Heart right ventricle (tissue), 16 donors: ENCODE results near the gene HAGHL. TPM values are rescaled to one million over a fixed set of nuclear protein-coding genes. Genes with fewer than 3 reads are reported as not detected.

Source experiments
- ATAC-seq, 8 donors: fragments of 200-7000 bp; cut with Tn5 transposase; one replicate each; pipeline ENCODE4 v1.9.1; 2020; ENCODE audit warnings: mild to moderate bottlenecking in 8 of 8, moderate library complexity in 8 of 8, moderate number of reproducible peaks in 1 of 8
- DNase-seq, 2 donors: peaks; one replicate each; pipeline ENCODE4 v3.0.0-alpha.2; 2020
- H3K27ac ChIP-seq, 10 donors: fragments of 200-600 bp; sonication (generic) in 2 of 10; one replicate each; pipeline versions ENCODE4 v1.5.0 to v1.8.0; 2020 to 2022; ENCODE audit warnings: mild to moderate bottlenecking in 3 of 10
- H3K27me3 ChIP-seq, 7 donors: fragments of 200-600 bp; one replicate each; pipeline ENCODE4 v1.8.0; 2021 to 2022; ENCODE audit warnings: mild to moderate bottlenecking in 2 of 7
- H3K36me3 ChIP-seq, 9 donors: fragments of 200-600 bp; sonication (generic) in 1 of 9; one replicate each; pipeline versions ENCODE4 v1.5.0 to v1.8.0; 2020 to 2022; ENCODE audit warnings: mild to moderate bottlenecking in 2 of 9
- H3K4me1 ChIP-seq, 9 donors: fragments of 200-600 bp; sonication (generic) in 1 of 9; one replicate each; pipeline versions ENCODE4 v1.5.0 to v1.8.0; 2020 to 2022; ENCODE audit warnings: mild to moderate bottlenecking in 4 of 9
- H3K4me3 ChIP-seq, 10 donors: fragments of 200-600 bp; sonication (generic) in 2 of 10; one replicate each; pipeline versions ENCODE4 v1.5.0 to v1.8.0; 2020 to 2022; ENCODE audit warnings: mild to moderate bottlenecking in 7 of 10, moderate library complexity in 2 of 10
- H3K9me3 ChIP-seq, 11 donors: fragments of 200-600 bp in 10 of 11; sonication (generic) in 2 of 11; one replicate each; pipeline versions ENCODE4 v1.5.0 to v1.8.0; 2013 to 2022; ENCODE audit warnings: mild to moderate bottlenecking in 2 of 11, control low read depth in 1 of 11, moderate library complexity in 1 of 11
- CTCF ChIP-seq, 9 donors: fragments of 200-600 bp; sonication (generic) in 2 of 9; IDR thresholded peaks; one replicate each; pipeline versions ENCODE4 v1.5.0 to v1.8.0; 2021 to 2022; ENCODE audit warnings: antibody characterized with exemption in 9 of 9, mild to moderate bottlenecking in 5 of 9, moderate library complexity in 1 of 9
- WGBS, 2 donors: extraction: QIAGEN DNeasy Blood & Tissue Kit; methylation state at CpG; one replicate each; pipeline ENCODE4 v1.1.7; 2013; ENCODE audit warnings: inconsistent platforms in 1 of 2; 5-methylcytosine and 5-hydroxymethylcytosine counted together
- intact Hi-C, 10 donors: fragments of 100-400 bp; cut with DNase I; formaldehyde crosslinking; loops; one replicate each; pipeline versions ENCODE4 v1.11.1 to v1.14.2; 2022
- microRNA-seq, 2 donors: library from miRNA; unstranded; fragments of <30 nt; microRNA quantifications; one replicate each; pipeline ENCODE4 v1.2.0, GENCODE V29; 2021
- polyA plus RNA-seq, 2 donors: library from polyadenylated mRNA; stranded (reverse); fragments of 200-250 nt; gene quantifications; one replicate each; pipeline ENCODE4 v1.2.3, GENCODE V29; 2013
- total RNA-seq, 10 donors: library from RNA; stranded (reverse); fragmentation: NEBNext Ultra II Directional in 3 of 10; extraction: Animal tissue kit (Norgen Biotek cat#: 25700) in 3 of 10; gene quantifications; one replicate each; pipeline versions ENCODE4 v1.2.1 to v1.2.4, GENCODE V29; 2021 to 2023
- donor health status: Arrhythmogenic right ventricular cardiomyopathy.
- donor health status: ischemic (EF 13 %, LVEDD 7.1; RV severe dilation, severe dysfunction).
- donor health status: healthy with polysubstance abuse.
- donor health status: DM: no; HTN: yes; CAD: no.
- donor health status: DM: no; HTN: no; CAD: no.
- donor health status: ischemic (EF 25% LVEDD 6.9; RV normal size, moderate dysfunction).
- donor health status: ischemic (EF 25% LVEDD 5.7; RV mildly dilated, moderate dysfunction).
- donor health status: healthy.
- donor health status: DM: yes; HTN: yes; CAD: no.
- donor health status: Ischemic cardiomyopathy.
- donor health status: ischemic (EF 35%, LVEDD 5.7; RV mildly dilated, moderate dysfunction).
- donor health status: nonischemic (EF 11% LVEDD 7.7; RV severe dilation, severe dysfunction).
- donor health status: DM: yes; HTN: yes; CAD: no.
- donor health status: PGD.
- donor health status: ischemic (EF 29% LVEDD 5.4; RV normal size, mild dysfunction).
- donor health status: nonischemic (EF 23%, LVEDD 6.1; RV moderate dilation, normal function).

HAGHL gene
- total and polyA plus RNA-seq, 12 donors = 5.1 to 80.0 (median 10.9) TPM

- Histone ChIP-seq H3K4me1 (no peaks in the 10 kb centered on the region), H3K9me3 (no peaks in the 10 kb centered on the region), H3K36me3 (no peaks in the 10 kb centered on the region), H3K27ac (no peak overlapping the region), H3K27me3 (peaks cover 0 to 48% (median 29%) of the 10 kb centered on the region in 7 donors), H3K4me3 (no peak overlapping the region)
- DNase-seq = no peak
- 91 to 94% methylated on average over 9 of the region's 9 CpGs for WGBS, 2 donors
- no peak for TF ChIP-seq CTCF (IDR thresholded peaks at IDR 0.05)
- ATAC-seq = no peak
- intact Hi-C loops = no loop called here
These were observed 49.9 kb downstream of the HAGHL start for GRCh38 chr16:776824-777223.

GRCh38 chr16:777826-778225 is 50.9 kb downstream of the HAGHL start:
- H3K36me3 ChIP-seq = no peaks in the 10 kb centered on the region
- ATAC-seq (no peak), DNase-seq (no peak)
- H3K27me3 ChIP-seq = peaks cover 4 to 58% (median 39%) of the 10 kb centered on the region in 7 donors
- no peaks in the 10 kb centered on the region for H3K9me3 ChIP-seq
- TF ChIP-seq CTCF (IDR thresholded peaks at IDR 0.05) = no peak
- no peaks in the 10 kb centered on the region for H3K4me1 ChIP-seq
- H3K27ac ChIP-seq = no peak overlapping the region
- 17 to 21% methylated on average over 16 of the region's 16 CpGs for WGBS, 2 donors
- no peak overlapping the region for H3K4me3 ChIP-seq
- intact Hi-C loops = no loop called here

- WGBS, 2 donors = 77 to 78% methylated on average over 11 of the region's 11 CpGs
- Histone ChIP-seq H3K27ac (no peak overlapping the region), H3K4me3 (no peak overlapping the region), H3K27me3 (peaks cover 4 to 63% (median 45%) of the 10 kb centered on the region in 7 donors), H3K36me3 (no peaks in the 10 kb centered on the region), H3K9me3 (no peaks in the 10 kb centered on the region), H3K4me1 (peaks cover 0 to 2% (median under 1%) of the 10 kb centered on the region in 9 donors)
- TF ChIP-seq CTCF (IDR thresholded peaks at IDR 0.05) = no peak
- ATAC-seq (no peak), DNase-seq (no peak)
- intact Hi-C loops = no loop called here
These were observed 51.5 kb downstream of the HAGHL start for GRCh38 chr16:778447-778846.

- intact Hi-C loops = no loop called here
- no peak for TF ChIP-seq CTCF (IDR thresholded peaks at IDR 0.05)
- no peak for ATAC-seq
- Histone ChIP-seq H3K4me3 (no peak overlapping the region), H3K4me1 (peaks cover 0 to 8% (median 6%) of the 10 kb centered on the region in 9 donors), H3K9me3 (no peaks in the 10 kb centered on the region), H3K27ac (no peak overlapping the region), H3K27me3 (peaks cover 4 to 63% (median 45%) of the 10 kb centered on the region in 7 donors), H3K36me3 (no peaks in the 10 kb centered on the region)
- WGBS, 2 donors = 86 to 91% methylated on average over 6 of the region's 6 CpGs
- no peak for DNase-seq
These were observed 52.1 kb downstream of the HAGHL start for GRCh38 chr16:778909-779527.

Small RNA genes lying within 50 kb of the gene (microRNA-seq; reads per million reads assigned to microRNA genes)
- gene MIR662 = 0 reads per million in 2 donors

Other genes with a start within 250 kb of the HAGHL start
- gene CAPN15, start 199.4 kb upstream of the HAGHL start, total RNA-seq = 10 to 100 TPM; 11.1 to 23.4 (median 15.3) TPM
- 10 to 100 TPM; 19.2 to 39.5 TPM for gene CAPN15, start 199.4 kb upstream of the HAGHL start, polyA plus RNA-seq
- gene PRR35, start 166.7 kb upstream of the HAGHL start, total RNA-seq = not detected
- gene PRR35, start 166.7 kb upstream of the HAGHL start, polyA plus RNA-seq = not detected
- under 1 TPM in 8 of 10 donors, not detected in 2; 0.12 to 0.75 (median 0.47) TPM for gene NHLRC4, start 160.1 kb upstream of the HAGHL start, total RNA-seq
- gene NHLRC4, start 160.1 kb upstream of the HAGHL start, polyA plus RNA-seq = under 1 TPM; 0.51 to 0.59 TPM
- gene PIGQ, start 157.1 kb upstream of the HAGHL start, total RNA-seq = 10 to 100 TPM; 13.7 to 26.8 (median 19.2) TPM
- gene PIGQ, start 157.1 kb upstream of the HAGHL start, polyA plus RNA-seq = 10 to 100 TPM; 35.3 to 43.7 TPM
- gene RAB40C, start 137.0 kb upstream of the HAGHL start, total RNA-seq = 10 to 100 TPM in 9 of 10 donors, 1 to 10 TPM in 1; 9.1 to 16.1 (median 12.1) TPM
- 10 to 100 TPM; 19.4 to 32.0 TPM for gene RAB40C, start 137.0 kb upstream of the HAGHL start, polyA plus RNA-seq
- gene WFIKKN1, start 96.1 kb upstream of the HAGHL start, total RNA-seq = under 1 TPM; 0.11 to 0.80 (median 0.27) TPM
- under 1 TPM; 0.61 to 0.95 TPM for gene WFIKKN1, start 96.1 kb upstream of the HAGHL start, polyA plus RNA-seq
- gene METTL26, start 90.8 kb upstream of the HAGHL start, total RNA-seq = 10 to 100 TPM; 34.5 to 75.9 (median 43.8) TPM
- 100 to 1,000 TPM; 123 to 237 TPM for gene METTL26, start 90.8 kb upstream of the HAGHL start, polyA plus RNA-seq
- gene MCRIP2, start 85.3 kb upstream of the HAGHL start, total RNA-seq = 100 to 1,000 TPM in 4 of 10 donors, 10 to 100 TPM in 6; 68.8 to 152 (median 87.8) TPM
- 100 to 1,000 TPM; 163 to 474 TPM for gene MCRIP2, start 85.3 kb upstream of the HAGHL start, polyA plus RNA-seq
- 10 to 100 TPM in 4 of 10 donors, 1 to 10 TPM in 6; 7.6 to 13.7 (median 9.9) TPM for gene WDR90, start 77.7 kb upstream of the HAGHL start, total RNA-seq
- gene WDR90, start 77.7 kb upstream of the HAGHL start, polyA plus RNA-seq = 10 to 100 TPM in 1 of 2 donors, 1 to 10 TPM in 1; 7.1 to 23.8 TPM
- 100 to 1,000 TPM in 3 of 10 donors, 10 to 100 TPM in 7; 66.8 to 118 (median 89.2) TPM for gene RHOT2, start 59.0 kb upstream of the HAGHL start, total RNA-seq
- gene RHOT2, start 59.0 kb upstream of the HAGHL start, polyA plus RNA-seq = 100 to 1,000 TPM; 101 to 261 TPM
- 1 to 10 TPM; 1.2 to 2.6 (median 2.1) TPM for gene RHBDL1, start 51.4 kb upstream of the HAGHL start, total RNA-seq
- gene RHBDL1, start 51.4 kb upstream of the HAGHL start, polyA plus RNA-seq = 1 to 10 TPM in 1 of 2 donors, under 1 TPM in 1; 0.90 to 7.4 TPM
- 100 to 1,000 TPM; 101 to 147 (median 116) TPM for gene STUB1, start 46.7 kb upstream of the HAGHL start, total RNA-seq
- gene STUB1, start 46.7 kb upstream of the HAGHL start, polyA plus RNA-seq = 100 to 1,000 TPM in 1 of 2 donors, 10 to 100 TPM in 1; 92.7 to 165 TPM
- gene JMJD8, start 42.8 kb upstream of the HAGHL start, total RNA-seq = 10 to 100 TPM; 36.9 to 50.6 (median 44.0) TPM
- 10 to 100 TPM; 34.7 to 60.6 TPM for gene JMJD8, start 42.8 kb upstream of the HAGHL start, polyA plus RNA-seq
- 1 to 10 TPM; 6.8 to 9.7 (median 8.4) TPM for gene WDR24, start 36.7 kb upstream of the HAGHL start, total RNA-seq
- gene WDR24, start 36.7 kb upstream of the HAGHL start, polyA plus RNA-seq = 1 to 10 TPM; 7.2 to 9.2 TPM
- gene FBXL16, start 21.3 kb upstream of the HAGHL start, total RNA-seq = under 1 TPM in 6 of 10 donors, not detected in 4; 0.07 to 0.64 (median 0.12) TPM
- gene FBXL16, start 21.3 kb upstream of the HAGHL start, polyA plus RNA-seq = under 1 TPM; 0.04 to 0.07 TPM
- 10 to 100 TPM; 51.4 to 77.2 (median 60.5) TPM for gene METRN, start 12.0 kb upstream of the HAGHL start, total RNA-seq
- gene METRN, start 12.0 kb upstream of the HAGHL start, polyA plus RNA-seq = 100 to 1,000 TPM in 1 of 2 donors, 10 to 100 TPM in 1; 54.0 to 103 TPM
- gene ANTKMT, start 6.0 kb upstream of the HAGHL start, total RNA-seq = 10 to 100 TPM; 23.3 to 40.3 (median 31.0) TPM
- 10 to 100 TPM; 37.3 to 91.1 TPM for gene ANTKMT, start 6.0 kb upstream of the HAGHL start, polyA plus RNA-seq
- gene CCDC78, start 663 bp upstream of the HAGHL start, total RNA-seq = 1 to 10 TPM in 1 of 10 donors, under 1 TPM in 8, not detected in 1; 0.21 to 1.0 (median 0.30) TPM
- 1 to 10 TPM in 1 of 2 donors, under 1 TPM in 1; 0.77 to 1.7 TPM for gene CCDC78, start 663 bp upstream of the HAGHL start, polyA plus RNA-seq
- 10 to 100 TPM; 18.7 to 33.0 (median 24.1) TPM for gene CIAO3, start 13.9 kb downstream of the HAGHL start, total RNA-seq
- gene CIAO3, start 13.9 kb downstream of the HAGHL start, polyA plus RNA-seq = 10 to 100 TPM; 29.1 to 62.9 TPM
- gene MSLN, start 33.6 kb downstream of the HAGHL start, total RNA-seq = 1 to 10 TPM in 1 of 10 donors, under 1 TPM in 2, not detected in 7; 0.17 to 4.0 (median 0.38) TPM
- gene MSLN, start 33.6 kb downstream of the HAGHL start, polyA plus RNA-seq = under 1 TPM in 1 of 2 donors, not detected in 1; 0.09 TPM
- gene RPUSD1, start 61.3 kb downstream of the HAGHL start, total RNA-seq = 10 to 100 TPM in 1 of 10 donors, 1 to 10 TPM in 9; 5.8 to 12.0 (median 7.9) TPM
- 10 to 100 TPM; 13.7 to 23.3 TPM for gene RPUSD1, start 61.3 kb downstream of the HAGHL start, polyA plus RNA-seq
- 1 to 10 TPM; 2.8 to 8.2 (median 5.2) TPM for gene CHTF18, start 61.5 kb downstream of the HAGHL start, total RNA-seq
- 1 to 10 TPM; 6.0 to 7.0 TPM for gene CHTF18, start 61.5 kb downstream of the HAGHL start, polyA plus RNA-seq
- not detected for gene GNG13, start 73.6 kb downstream of the HAGHL start, total RNA-seq
- not detected for gene GNG13, start 73.6 kb downstream of the HAGHL start, polyA plus RNA-seq
- 10 to 100 TPM in 2 of 10 donors, 1 to 10 TPM in 8; 5.7 to 14.2 (median 7.6) TPM for gene LMF1, start 243.9 kb downstream of the HAGHL start, total RNA-seq
- 10 to 100 TPM in 1 of 2 donors, 1 to 10 TPM in 1; 5.1 to 15.4 TPM for gene LMF1, start 243.9 kb downstream of the HAGHL start, polyA plus RNA-seq